ENCODE results near the gene NUDT3. TPM values are rescaled to one million over a fixed set of nuclear protein-coding genes. Genes with fewer than 3 reads are reported as not detected.
"Not testable (repeated sequence)": the region's sequence is repeated elsewhere in the genome, so short reads cannot be mapped to it uniquely, and the experiment has no call there.

The NUDT3 gene
- total and polyA plus RNA-seq, 2 experiments from 2014 or later: 12.1 to 31.1 TPM

DNA sequence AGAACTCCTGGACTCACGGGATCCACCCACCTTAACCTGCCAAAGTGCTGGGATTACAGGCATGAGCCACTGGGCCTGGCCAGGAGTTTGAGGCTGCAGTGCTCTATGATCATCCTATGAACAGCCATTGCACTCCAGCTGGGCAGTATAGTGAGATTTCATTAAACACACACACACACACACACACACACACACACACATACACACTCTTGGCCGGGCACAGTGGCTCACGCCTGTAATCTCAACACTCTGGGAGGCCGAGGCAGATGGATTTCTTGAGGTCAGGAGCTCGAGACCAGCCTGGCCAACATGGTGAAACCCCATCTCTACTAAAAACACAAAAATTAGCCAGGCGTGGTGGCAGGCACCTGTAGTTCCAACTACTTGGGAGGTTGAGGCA, 38.2 kb downstream of the NUDT3 start:
- DNase-seq (ENCODE audit: low spot score); H3K9me2 ChIP-seq (ENCODE audit: insufficient read depth); H3K36me3 Mint-ChIP-seq (ENCODE audit: low read depth); H3K4me3 ChIP-seq; H3K4me1 Mint-ChIP-seq; H3K27me3 ChIP-seq (ENCODE audit: insufficient read depth); H2AFZ ChIP-seq; H3F3A ChIP-seq (replicated peaks; ENCODE audit: low read depth); H3K27ac Mint-ChIP-seq; ATAC-seq; H3K36me3 ChIP-seq (ENCODE audit: insufficient read depth); H3K27me3 Mint-ChIP-seq (ENCODE audit: insufficient read depth, low read depth, poor library complexity); H3K4me1 ChIP-seq (ENCODE audit: insufficient read depth); H3K9me3 Mint-ChIP-seq; H3K27ac ChIP-seq (ENCODE audit: low read depth); H3K4me2 ChIP-seq; H3K4me3 Mint-ChIP-seq: not testable (repeated sequence)
- H3K79me2 ChIP-seq (replicated peaks; ENCODE audit: insufficient read depth): peaks cover 84% of the 10 kb centered on the region
- H4K20me1 ChIP-seq (replicated peaks; ENCODE audit: insufficient read depth): peaks cover 31% of the 10 kb centered on the region; the same call in 1 of the 2 replicates

DNA sequence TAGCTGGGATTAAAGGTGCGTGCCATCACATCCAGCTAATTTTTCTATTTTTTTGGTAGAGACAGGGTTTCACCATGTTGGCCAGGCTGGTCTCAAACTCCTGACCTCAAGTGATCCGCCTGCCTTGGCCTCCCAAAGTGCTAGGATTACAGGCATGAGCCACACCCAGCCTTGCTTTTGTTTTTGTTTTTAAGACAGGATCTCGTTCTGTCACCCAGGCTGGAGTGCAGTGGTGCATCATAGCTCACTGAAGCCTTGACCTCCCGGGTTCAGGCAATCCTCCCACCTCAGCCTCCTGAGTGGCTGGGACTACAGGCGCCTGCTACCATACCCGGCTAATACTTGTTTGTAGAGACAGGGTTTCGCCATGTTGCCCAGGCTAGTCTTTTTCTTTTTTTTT, 38.9 kb downstream of the NUDT3 start:
- not testable (repeated sequence) for H3F3A ChIP-seq (replicated peaks; ENCODE audit: low read depth); H3K27ac Mint-ChIP-seq; H3K9me2 ChIP-seq (ENCODE audit: insufficient read depth); H3K9me3 Mint-ChIP-seq; H3K4me2 ChIP-seq; H3K36me3 ChIP-seq (ENCODE audit: insufficient read depth); H3K27me3 ChIP-seq (ENCODE audit: insufficient read depth); H3K4me1 ChIP-seq (ENCODE audit: insufficient read depth); H3K27me3 Mint-ChIP-seq (ENCODE audit: insufficient read depth, low read depth, poor library complexity); H2AFZ ChIP-seq; H3K36me3 Mint-ChIP-seq (ENCODE audit: low read depth); H3K27ac ChIP-seq (ENCODE audit: low read depth); ATAC-seq; H3K4me3 Mint-ChIP-seq; H3K4me1 Mint-ChIP-seq; DNase-seq (ENCODE audit: low spot score); H3K4me3 ChIP-seq
- Histone ChIP-seq H4K20me1 (replicated peaks; ENCODE audit: insufficient read depth) (peaks cover 24% of the 10 kb centered on the region; the same call in 1 of the 2 replicates), H3K79me2 (replicated peaks; ENCODE audit: insufficient read depth) (peaks cover 84% of the 10 kb centered on the region)

DNA sequence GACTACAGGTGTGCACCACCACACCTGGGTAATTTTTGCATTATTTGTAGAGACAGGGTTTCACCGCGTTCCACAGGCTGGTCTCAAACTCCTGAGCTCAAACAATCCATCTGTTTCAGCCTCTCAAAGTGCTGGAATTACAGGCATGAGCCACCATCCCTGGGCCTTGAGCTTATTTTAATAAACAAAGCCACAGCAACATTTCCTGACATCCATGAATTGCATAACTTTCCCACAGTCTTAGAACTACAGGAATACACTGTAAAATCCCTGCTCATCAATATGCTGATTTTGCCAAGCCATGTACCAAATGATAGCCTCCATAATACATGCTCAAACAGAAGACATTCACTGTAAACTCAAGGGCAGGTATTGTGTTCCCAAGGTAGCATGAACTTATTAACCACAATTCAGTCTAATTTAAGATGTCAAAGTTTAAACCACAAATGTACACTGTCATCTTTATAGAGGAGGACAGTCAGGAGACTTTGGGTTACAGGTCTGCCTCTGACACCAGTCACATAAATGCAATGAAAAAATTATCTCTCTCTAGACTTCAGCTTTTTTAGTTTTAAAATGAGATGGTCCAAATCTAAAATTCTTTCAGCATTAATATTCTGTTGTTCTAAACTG, 40.0 kb downstream of the NUDT3 start:
- H3K4me1 ChIP-seq (ENCODE audit: insufficient read depth): no peaks in the 10 kb centered on the region
- H3K4me1 Mint-ChIP-seq: peaks cover 5% of the 10 kb centered on the region; the same call in 2 of the 3 replicates
- no peaks in the 10 kb centered on the region for H3K27me3 ChIP-seq (ENCODE audit: insufficient read depth)
- no peak for TF ChIP-seq ZNF331 (CRISPR knock-in tag; IDR thresholded peaks at IDR 0.05; ENCODE audit: low read depth)
- no peaks in the 10 kb centered on the region for H3K36me3 ChIP-seq (ENCODE audit: insufficient read depth)
- no peaks in the 10 kb centered on the region for H3K9me3 Mint-ChIP-seq
- H3K4me2 ChIP-seq: no peak overlapping the region
- H3K36me3 Mint-ChIP-seq (ENCODE audit: low read depth): no peaks in the 10 kb centered on the region
- H3K79me2 ChIP-seq (replicated peaks; ENCODE audit: insufficient read depth): peaks cover 76% of the 10 kb centered on the region
- peaks cover 7% of the 10 kb centered on the region for H3K27me3 Mint-ChIP-seq (ENCODE audit: insufficient read depth, low read depth, poor library complexity)
- no peaks in the 10 kb centered on the region for H3K9me2 ChIP-seq (ENCODE audit: insufficient read depth)
- no peak overlapping the region for H3K27ac Mint-ChIP-seq
- DNase-seq (ENCODE audit: low spot score) (no peak), ATAC-seq (no peak)
- no peak overlapping the region for H3K4me3 ChIP-seq
- H2AFZ ChIP-seq: no peak overlapping the region
- H4K20me1 ChIP-seq (replicated peaks; ENCODE audit: insufficient read depth): peaks cover 21% of the 10 kb centered on the region
- no peak overlapping the region for H3K4me3 Mint-ChIP-seq
- H3K27ac ChIP-seq (ENCODE audit: low read depth): no peak overlapping the region
- H3F3A ChIP-seq (replicated peaks; ENCODE audit: low read depth): no peaks in the 10 kb centered on the region

DNA sequence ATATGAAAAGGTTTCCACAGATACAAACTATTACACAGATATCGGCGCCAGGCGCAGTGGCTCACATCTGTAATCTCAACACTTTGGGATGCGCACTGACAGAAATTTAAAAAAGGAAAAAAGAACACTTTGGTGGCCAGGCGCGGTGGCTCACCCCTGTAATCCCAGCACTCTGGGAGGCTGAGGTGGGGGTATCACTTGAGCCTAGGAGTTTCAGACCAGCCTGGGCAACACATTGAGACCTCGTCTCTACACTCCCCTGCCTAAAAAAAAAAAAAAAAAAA, 41.6 kb downstream of the NUDT3 start:
- H3K36me3 Mint-ChIP-seq (ENCODE audit: low read depth): no peaks in the 10 kb centered on the region
- no peaks in the 10 kb centered on the region for H3K9me3 Mint-ChIP-seq
- no peak overlapping the region for H3K27ac ChIP-seq (ENCODE audit: low read depth)
- no peak overlapping the region for H3K4me3 ChIP-seq
- H2AFZ ChIP-seq: no peak overlapping the region
- H3F3A ChIP-seq (replicated peaks; ENCODE audit: low read depth): no peaks in the 10 kb centered on the region
- no peak for ATAC-seq
- no peaks in the 10 kb centered on the region for H3K9me2 ChIP-seq (ENCODE audit: insufficient read depth)
- TF ChIP-seq POLR2AphosphoS5 (IDR thresholded peaks at IDR 0.05; ENCODE audit: low read depth) (no peak), CREB1 (CRISPR knock-in tag; IDR thresholded peaks at IDR 0.05; ENCODE audit: low read depth) (no peak)
- TF ChIP-seq, protein P1, sequence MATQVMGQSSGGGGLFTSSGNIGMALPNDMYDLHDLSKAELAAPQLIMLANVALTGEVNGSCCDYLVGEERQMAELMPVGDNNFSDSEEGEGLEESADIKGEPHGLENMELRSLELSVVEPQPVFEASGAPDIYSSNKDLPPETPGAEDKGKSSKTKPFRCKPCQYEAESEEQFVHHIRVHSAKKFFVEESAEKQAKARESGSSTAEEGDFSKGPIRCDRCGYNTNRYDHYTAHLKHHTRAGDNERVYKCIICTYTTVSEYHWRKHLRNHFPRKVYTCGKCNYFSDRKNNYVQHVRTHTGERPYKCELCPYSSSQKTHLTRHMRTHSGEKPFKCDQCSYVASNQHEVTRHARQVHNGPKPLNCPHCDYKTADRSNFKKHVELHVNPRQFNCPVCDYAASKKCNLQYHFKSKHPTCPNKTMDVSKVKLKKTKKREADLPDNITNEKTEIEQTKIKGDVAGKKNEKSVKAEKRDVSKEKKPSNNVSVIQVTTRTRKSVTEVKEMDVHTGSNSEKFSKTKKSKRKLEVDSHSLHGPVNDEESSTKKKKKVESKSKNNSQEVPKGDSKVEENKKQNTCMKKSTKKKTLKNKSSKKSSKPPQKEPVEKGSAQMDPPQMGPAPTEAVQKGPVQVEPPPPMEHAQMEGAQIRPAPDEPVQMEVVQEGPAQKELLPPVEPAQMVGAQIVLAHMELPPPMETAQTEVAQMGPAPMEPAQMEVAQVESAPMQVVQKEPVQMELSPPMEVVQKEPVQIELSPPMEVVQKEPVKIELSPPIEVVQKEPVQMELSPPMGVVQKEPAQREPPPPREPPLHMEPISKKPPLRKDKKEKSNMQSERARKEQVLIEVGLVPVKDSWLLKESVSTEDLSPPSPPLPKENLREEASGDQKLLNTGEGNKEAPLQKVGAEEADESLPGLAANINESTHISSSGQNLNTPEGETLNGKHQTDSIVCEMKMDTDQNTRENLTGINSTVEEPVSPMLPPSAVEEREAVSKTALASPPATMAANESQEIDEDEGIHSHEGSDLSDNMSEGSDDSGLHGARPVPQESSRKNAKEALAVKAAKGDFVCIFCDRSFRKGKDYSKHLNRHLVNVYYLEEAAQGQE (IDR thresholded peaks at IDR 0.05; ENCODE audit: unreplicated experiment): no peak
- TF ChIP-seq, protein P2, sequence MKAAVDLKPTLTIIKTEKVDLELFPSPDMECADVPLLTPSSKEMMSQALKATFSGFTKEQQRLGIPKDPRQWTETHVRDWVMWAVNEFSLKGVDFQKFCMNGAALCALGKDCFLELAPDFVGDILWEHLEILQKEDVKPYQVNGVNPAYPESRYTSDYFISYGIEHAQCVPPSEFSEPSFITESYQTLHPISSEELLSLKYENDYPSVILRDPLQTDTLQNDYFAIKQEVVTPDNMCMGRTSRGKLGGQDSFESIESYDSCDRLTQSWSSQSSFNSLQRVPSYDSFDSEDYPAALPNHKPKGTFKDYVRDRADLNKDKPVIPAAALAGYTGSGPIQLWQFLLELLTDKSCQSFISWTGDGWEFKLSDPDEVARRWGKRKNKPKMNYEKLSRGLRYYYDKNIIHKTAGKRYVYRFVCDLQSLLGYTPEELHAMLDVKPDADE (IDR thresholded peaks at IDR 0.05): no peak
- no peak overlapping the region for H3K4me2 ChIP-seq
- H4K20me1 ChIP-seq (replicated peaks; ENCODE audit: insufficient read depth): peaks cover 16% of the 10 kb centered on the region
- H3K36me3 ChIP-seq (ENCODE audit: insufficient read depth): no peaks in the 10 kb centered on the region
- H3K4me1 Mint-ChIP-seq: peaks cover 2% of the 10 kb centered on the region; the same call in 1 of the 3 replicates
- no peak for DNase-seq (ENCODE audit: low spot score)
- peaks cover 78% of the 10 kb centered on the region for H3K79me2 ChIP-seq (replicated peaks; ENCODE audit: insufficient read depth)
- no peak overlapping the region for H3K4me3 Mint-ChIP-seq
- peaks cover 7% of the 10 kb centered on the region for H3K27me3 Mint-ChIP-seq (ENCODE audit: insufficient read depth, low read depth, poor library complexity)
- H3K27ac Mint-ChIP-seq: no peak overlapping the region
- no peaks in the 10 kb centered on the region for H3K4me1 ChIP-seq (ENCODE audit: insufficient read depth)
- no peaks in the 10 kb centered on the region for H3K27me3 ChIP-seq (ENCODE audit: insufficient read depth)
